Naive thymus-derived CD4-positive, alpha-beta T cell (primary cell): Measurements from ENCODE around the gene RPS6KA1. TPM values are rescaled to one million over a fixed set of nuclear protein-coding genes. Genes with fewer than 3 reads are reported as not detected.
A peak's percentile ranks its signal among the peaks of the same experiment; 100 is the strongest.

Experiments used
- ATAC-seq: fragments of 150-1000 bp; cut with Tn5 transposase; 2 replicates; pipeline ENCODE4 v1.10.0; 2021; ENCODE audit warnings: mild to moderate bottlenecking, moderate library complexity
- CTCF ChIA-PET: fragments of 350-600 bp; sonication (Branson Sonifier 250); formaldehyde crosslinking; loops from one replicate; lab custom pipeline; 2021; ENCODE audit warnings: antibody characterized with exemption; lab: Charles Lee
- POLR2A ChIA-PET: fragments of 350-600 bp; sonication (Branson Sonifier 250); formaldehyde crosslinking; loops from one replicate; lab custom pipeline; 2021; ENCODE audit warnings: antibody characterized with exemption, inconsistent platforms; lab: Charles Lee
- DNase-seq, 9 donors: peaks; one replicate each; pipeline versions ENCODE4 v3.0.0 to v3.0.0-alpha.2; 2020 to 2022; ENCODE audit warnings: mixed read lengths in 1 of 9
- H3K27ac ChIP-seq: one replicate; pipeline ENCODE4 v1.7.0; 2013; ENCODE audit warnings: mild to moderate bottlenecking, low read depth, low read length, moderate library complexity
- H3K27me3 ChIP-seq, 2 donors: one replicate each; pipeline ENCODE4 v1.7.0; 2013; ENCODE audit warnings: low read length in 2 of 2, mild to moderate bottlenecking in 2 of 2, moderate library complexity in 2 of 2; ENCODE audit not compliant: control insufficient read depth in 2 of 2, insufficient read depth in 2 of 2
- H3K36me3 ChIP-seq, 3 experiments: 1 replicate in 2 of 3; 2 replicates in 1 of 3; pipeline ENCODE4 v1.7.0; 2013; ENCODE audit warnings: low read length in 3 of 3, mild to moderate bottlenecking in 3 of 3, moderate library complexity in 1 of 3; ENCODE audit not compliant: insufficient read depth in 3 of 3, control insufficient read depth in 2 of 3
- H3K4me1 ChIP-seq, 2 donors: one replicate each; pipeline ENCODE4 v1.7.0; 2013; ENCODE audit warnings: low read length in 2 of 2, mild to moderate bottlenecking in 2 of 2, moderate library complexity in 1 of 2; ENCODE audit not compliant: control insufficient read depth in 2 of 2, insufficient read depth in 2 of 2
- H3K4me3 ChIP-seq: 2 replicates; pipeline ENCODE4 v1.7.0; 2013; ENCODE audit warnings: mild to moderate bottlenecking, low read length
- H3K9me3 ChIP-seq, 3 experiments: 1 replicate in 2 of 3; 2 replicates in 1 of 3; pipeline ENCODE4 v1.7.0; 2013; ENCODE audit warnings: low read length in 3 of 3; ENCODE audit not compliant: control insufficient read depth in 2 of 3
- H3K27ac Mint-ChIP-seq, 9 donors: one replicate each; pipeline ENCODE4 v1.8.0; 2020 to 2022; ENCODE audit warnings: mixed read lengths in 9 of 9, mild to moderate bottlenecking in 8 of 9, moderate library complexity in 5 of 9, inconsistent platforms in 2 of 9
- H3K27me3 Mint-ChIP-seq, 5 donors: one replicate each; pipeline ENCODE4 v1.8.0; 2021 to 2022; ENCODE audit warnings: mixed read lengths in 5 of 5, mild to moderate bottlenecking in 1 of 5
- H3K36me3 Mint-ChIP-seq, 5 donors: one replicate each; pipeline ENCODE4 v1.8.0; 2020 to 2022; ENCODE audit warnings: mixed read lengths in 5 of 5, mild to moderate bottlenecking in 3 of 5, inconsistent platforms in 1 of 5
- H3K4me1 Mint-ChIP-seq, 7 donors: one replicate each; pipeline ENCODE4 v1.8.0; 2020 to 2022; ENCODE audit warnings: mixed read lengths in 7 of 7, mild to moderate bottlenecking in 3 of 7, inconsistent platforms in 1 of 7
- H3K4me3 Mint-ChIP-seq, 10 donors: one replicate each; pipeline ENCODE4 v1.8.0; 2020 to 2022; ENCODE audit warnings: mild to moderate bottlenecking in 10 of 10, mixed read lengths in 10 of 10, moderate library complexity in 6 of 10, inconsistent platforms in 2 of 10
- H3K9me3 Mint-ChIP-seq, 11 donors: one replicate each; pipeline ENCODE4 v1.8.0; 2020 to 2022; ENCODE audit warnings: mixed read lengths in 11 of 11, mild to moderate bottlenecking in 4 of 11, inconsistent platforms in 1 of 11, moderate library complexity in 1 of 11
- intact Hi-C, 2 donors: fragments of 100-400 bp; cut with micrococcal nuclease; formaldehyde crosslinking; loops; one replicate each; pipeline ENCODE4 v1.15.1; 2023
- polyA plus RNA-seq, 2 donors: library from polyadenylated mRNA; unstranded; fragments of 300-500 nt; fragmentation: Illumina TruSeq; gene quantifications; one replicate each; pipeline ENCODE4 v1.2.3, GENCODE V29; 2021
- total RNA-seq, 6 experiments: library from RNA in 5 of 6; stranded (reverse) in 5 of 6; gene quantifications; 1 replicate in 5 of 6; 2 replicates in 1 of 6; pipeline ENCODE4 v1.2.3 and lab custom pipeline; 2021 to 2026

Gene RPS6KA1
- total and polyA plus RNA-seq, 7 experiments from 2014 or later = 53.8 to 205 (median 109) TPM

DNA sequence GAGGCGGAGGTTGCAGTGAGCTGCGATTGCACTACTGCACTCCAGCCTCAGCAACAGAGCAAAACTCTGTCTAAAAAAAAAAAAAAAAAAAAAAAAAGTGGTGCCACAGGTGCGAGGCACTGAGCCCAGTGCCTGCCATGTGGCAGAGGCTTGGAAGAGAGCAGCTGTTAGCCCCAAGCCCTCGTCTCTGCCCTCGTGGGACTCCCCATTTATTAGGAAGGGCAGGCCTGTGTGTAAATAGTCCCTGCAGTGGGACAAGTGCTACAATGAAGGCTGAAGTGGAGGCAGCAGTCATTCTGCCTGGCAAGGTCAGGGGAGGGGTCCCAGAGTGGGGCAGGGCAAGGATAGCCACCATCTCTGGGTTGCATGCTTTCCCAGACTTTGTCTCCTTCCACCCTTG, 6.5 kb downstream of the RPS6KA1 start:
- H3K27ac Mint-ChIP-seq = no peak overlapping the region
- no peaks in the 10 kb centered on the region for H3K9me3 ChIP-seq
- CTCF ChIA-PET = no interaction called here
- intact Hi-C loops = no loop called here
- H3K4me3 Mint-ChIP-seq = no peak overlapping the region
- POLR2A ChIA-PET = interaction anchor here (0.7 kb wide), 1 partner anchor 66 kb away, joined by 3 read pairs; no protein-coding TSS in a partner anchor
- H3K36me3 ChIP-seq = no peaks in the 10 kb centered on the region
- H3K4me1 Mint-ChIP-seq = peaks cover 43 to 65% (median 57%) of the 10 kb centered on the region in 7 donors
- H3K4me1 ChIP-seq = peaks cover 43 to 54% of the 10 kb centered on the region in 2 donors
- H3K27ac ChIP-seq = no peak overlapping the region
- no peaks in the 10 kb centered on the region for H3K27me3 ChIP-seq
- no peak overlapping the region for H3K4me3 ChIP-seq
- DNase-seq (no peak), ATAC-seq (no peak)
- H3K9me3 Mint-ChIP-seq = no peaks in the 10 kb centered on the region
- no peaks in the 10 kb centered on the region for H3K27me3 Mint-ChIP-seq
- H3K36me3 Mint-ChIP-seq = peaks cover 0 to 2% (median 0%) of the 10 kb centered on the region in 5 donors

DNA sequence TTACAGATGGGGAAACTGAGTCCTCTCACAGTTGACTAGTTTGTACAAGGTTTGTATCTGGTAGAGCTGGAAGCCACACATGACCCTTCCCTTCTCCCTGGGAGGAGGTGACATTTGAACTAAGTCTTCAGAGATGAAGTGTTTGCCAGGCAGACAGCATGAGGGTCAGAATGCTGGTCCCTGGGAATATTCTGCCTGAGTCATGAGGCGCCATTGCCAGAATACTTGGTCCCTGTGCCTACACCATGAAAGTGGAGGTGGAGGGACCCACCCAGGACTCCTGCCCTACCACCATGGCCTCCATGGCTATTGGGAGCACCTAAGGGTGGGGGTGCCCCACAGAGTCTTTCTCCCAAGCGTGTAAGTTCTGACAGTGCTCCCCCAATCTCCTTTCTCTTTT, 7.0 kb downstream of the RPS6KA1 start:
- ChIA-PET POLR2A (interaction anchor here (0.7 kb wide), 1 partner anchor 66 kb away, joined by 3 read pairs; no protein-coding TSS in a partner anchor), CTCF (no interaction called here)
- H3K27ac ChIP-seq = no peak overlapping the region
- intact Hi-C loops = no loop called here
- no peak overlapping the region for H3K4me3 ChIP-seq
- H3K27me3 ChIP-seq = no peaks in the 10 kb centered on the region
- no peaks in the 10 kb centered on the region for H3K27me3 Mint-ChIP-seq
- H3K27ac Mint-ChIP-seq = peak overlapping the region in 1 of 9 donors; percentile 28
- peaks cover 0 to 2% (median 0%) of the 10 kb centered on the region in 5 donors for H3K36me3 Mint-ChIP-seq
- H3K9me3 Mint-ChIP-seq = no peaks in the 10 kb centered on the region
- no peak for ATAC-seq
- peaks cover 44 to 64% (median 60%) of the 10 kb centered on the region in 7 donors for H3K4me1 Mint-ChIP-seq
- peaks cover 43 to 54% of the 10 kb centered on the region in 2 donors for H3K4me1 ChIP-seq
- H3K9me3 ChIP-seq = no peaks in the 10 kb centered on the region
- no peak for DNase-seq
- H3K36me3 ChIP-seq = no peaks in the 10 kb centered on the region
- H3K4me3 Mint-ChIP-seq = no peak overlapping the region

DNA sequence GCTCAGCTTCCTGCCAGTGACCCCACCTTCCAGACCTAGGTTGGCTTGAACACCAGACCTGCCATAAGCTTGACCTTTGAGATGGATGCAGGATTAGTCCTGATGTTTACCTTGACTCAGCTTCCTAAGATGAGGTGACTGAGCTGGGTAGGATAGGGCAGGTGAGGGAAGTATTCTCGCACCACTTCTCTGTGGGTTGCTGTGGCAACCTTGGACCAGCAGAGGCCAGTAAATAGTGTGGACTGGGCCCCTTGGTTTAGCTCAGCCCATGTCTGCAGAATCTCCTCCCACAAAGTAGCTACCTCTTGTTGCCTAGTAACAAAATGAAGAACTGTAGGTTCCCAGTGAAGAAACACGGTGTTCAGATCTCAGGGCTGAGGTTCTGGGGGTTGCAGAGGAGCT, 8.4 kb downstream of the RPS6KA1 start:
- H3K27me3 Mint-ChIP-seq = no peaks in the 10 kb centered on the region
- H3K36me3 ChIP-seq = no peaks in the 10 kb centered on the region
- DNase-seq = no peak
- H3K4me3 ChIP-seq = no peak overlapping the region
- intact Hi-C loops = no loop called here
- no peaks in the 10 kb centered on the region for H3K27me3 ChIP-seq
- H3K36me3 Mint-ChIP-seq = peaks cover 0 to 4% (median 0%) of the 10 kb centered on the region in 5 donors
- POLR2A ChIA-PET = interaction anchor here (0.6 to 5.4 kb wide), 9 partner anchors 9 to 352 kb away, joined by 3 to 42 read pairs (median 4); partner anchors contain the start of genes GPN2, PIGV and RPS6KA1
- H3K27ac ChIP-seq = peak overlapping the region; percentile 32
- H3K4me1 ChIP-seq = peaks cover 56 to 68% of the 10 kb centered on the region in 2 donors
- CTCF ChIA-PET = interaction anchor here (0.7 to 1.5 kb wide), 5 partner anchors 21 to 252 kb away, joined by 3 to 6 read pairs (median 3); no protein-coding TSS in a partner anchor
- peak overlapping the region; percentile 22 to 99 (median 87) for H3K27ac Mint-ChIP-seq
- H3K9me3 Mint-ChIP-seq = peaks cover 0 to 1% (median 0%) of the 10 kb centered on the region in 11 donors
- H3K4me1 Mint-ChIP-seq = peaks cover 58 to 76% (median 71%) of the 10 kb centered on the region in 7 donors
- ATAC-seq = peak; percentile 48
- H3K4me3 Mint-ChIP-seq = peak overlapping the region in 5 of 10 donors; percentile 7 to 78 (median 47)
- H3K9me3 ChIP-seq = no peaks in the 10 kb centered on the region

DNA sequence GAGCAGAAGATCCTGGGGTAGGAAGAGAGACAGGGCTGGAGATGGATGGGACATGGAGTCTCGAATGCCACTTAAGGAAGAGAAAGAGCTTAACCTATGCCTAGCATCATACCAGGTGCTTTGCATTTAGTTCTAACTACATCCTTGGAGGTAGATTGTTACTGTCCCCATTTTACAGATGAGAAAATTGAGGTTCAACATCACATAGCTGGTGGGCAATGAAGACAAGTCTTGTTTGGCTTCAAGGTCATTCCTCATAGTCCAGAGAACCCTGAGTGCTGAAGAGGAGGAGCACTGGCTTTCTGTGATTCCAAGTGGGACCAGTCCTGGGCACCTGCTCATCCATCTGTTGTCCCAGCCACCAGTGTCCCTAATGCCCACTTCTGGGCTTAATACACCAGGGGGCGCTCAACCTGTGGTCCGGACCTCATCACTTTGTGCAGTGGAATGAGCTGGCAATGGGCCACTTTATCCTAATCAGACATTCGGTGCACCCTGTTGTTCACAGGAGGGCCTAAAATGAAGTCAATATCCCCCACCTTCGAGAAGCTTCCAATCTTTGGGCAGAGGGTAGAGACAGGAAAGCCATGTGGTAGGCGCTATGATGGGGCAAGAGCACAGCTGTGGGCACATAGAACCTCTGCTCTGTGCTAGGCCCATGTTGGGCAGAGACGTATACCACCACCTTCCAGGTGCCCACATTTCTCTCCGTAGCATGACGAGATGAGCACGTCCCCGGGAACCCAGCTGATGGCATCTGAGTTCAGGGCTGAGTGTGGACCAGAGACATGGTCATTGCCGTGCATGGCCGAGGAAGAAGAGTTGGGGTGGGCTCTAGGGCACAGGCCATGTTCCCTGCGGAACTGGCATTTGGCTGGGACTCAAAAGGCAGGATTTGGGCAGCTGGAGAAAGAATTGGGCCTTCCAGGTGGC, 9.2 kb downstream of the RPS6KA1 start:
- H3K4me3 Mint-ChIP-seq = peak overlapping the region; percentile 25 to 81 (median 64)
- Histone ChIP-seq H3K36me3 (no peaks in the 10 kb centered on the region), H3K27me3 (no peaks in the 10 kb centered on the region), H3K4me3 (no peak overlapping the region), H3K27ac (peak overlapping the region; percentile 65), H3K4me1 (peaks cover 64 to 76% of the 10 kb centered on the region in 2 donors), H3K9me3 (no peaks in the 10 kb centered on the region)
- CTCF ChIA-PET = interaction anchor here (0.7 to 4.4 kb wide), 10 partner anchors 14 to 281 kb away, joined by 3 to 19 read pairs (median 3); no protein-coding TSS in a partner anchor
- peaks cover 65 to 84% (median 79%) of the 10 kb centered on the region in 7 donors for H3K4me1 Mint-ChIP-seq
- no peaks in the 10 kb centered on the region for H3K27me3 Mint-ChIP-seq
- POLR2A ChIA-PET = interaction anchor here (0.6 to 5.4 kb wide), 8 partner anchors 10 to 352 kb away, joined by 3 to 42 read pairs (median 6); partner anchors contain the start of genes GPN2, PIGV and RPS6KA1
- H3K36me3 Mint-ChIP-seq = peaks cover 0 to 4% (median 0%) of the 10 kb centered on the region in 5 donors
- DNase-seq (no peak), ATAC-seq (no peak)
- peak overlapping the region; percentile 68 to 99 (median 91) for H3K27ac Mint-ChIP-seq
- intact Hi-C loops = no loop called here
- H3K9me3 Mint-ChIP-seq = peaks cover 0 to 2% (median 0%) of the 10 kb centered on the region in 11 donors

DNA sequence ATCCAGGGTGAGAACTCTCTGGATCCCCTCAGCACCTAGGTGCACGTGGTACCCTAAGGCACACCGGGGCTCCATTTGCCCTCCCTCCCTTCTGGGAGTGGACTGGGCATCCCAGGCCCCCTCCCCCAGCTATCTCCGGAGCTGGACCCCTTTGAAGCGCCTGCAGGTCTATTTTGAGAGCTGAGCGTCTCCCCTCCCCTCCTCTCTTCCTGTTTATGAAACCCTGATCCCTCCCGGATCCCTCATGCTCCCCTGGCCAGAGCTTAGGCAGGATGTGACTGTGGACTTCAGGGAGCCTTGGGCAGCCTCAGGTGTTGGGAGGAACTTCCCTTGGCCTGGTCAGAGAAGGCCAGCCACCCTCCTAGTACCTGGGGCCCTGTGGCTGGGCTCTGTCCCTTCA, 10.2 kb downstream of the RPS6KA1 start:
- H3K9me3 ChIP-seq = no peaks in the 10 kb centered on the region
- DNase-seq (no peak), ATAC-seq (no peak)
- peak overlapping the region; percentile 18 to 88 (median 62) for H3K4me3 Mint-ChIP-seq
- peaks cover 0 to 8% (median 0%) of the 10 kb centered on the region in 5 donors for H3K36me3 Mint-ChIP-seq
- POLR2A ChIA-PET = interaction anchor here (0.8 to 5.4 kb wide), 6 partner anchors 11 to 309 kb away, joined by 4 to 42 read pairs (median 10); partner anchors contain the start of genes HMGN2, PIGV and RPS6KA1
- H3K27ac Mint-ChIP-seq = peak overlapping the region; percentile 83 to 99 (median 91)
- peaks cover 0 to 2% (median 0%) of the 10 kb centered on the region in 11 donors for H3K9me3 Mint-ChIP-seq
- intact Hi-C loops = loop anchor here (2.0 to 10.0 kb wide), 3 partner anchors 58 to 255 kb away; partner anchors contain the start of gene SH3BGRL3 (in 1 of the 2)
- no peak overlapping the region for H3K4me3 ChIP-seq
- H3K36me3 ChIP-seq = no peaks in the 10 kb centered on the region
- CTCF ChIA-PET = interaction anchor here (1.1 to 4.4 kb wide), 3 partner anchors 15 to 62 kb away, joined by 3 to 19 read pairs (median 3); no protein-coding TSS in a partner anchor
- H3K27ac ChIP-seq = peak overlapping the region; percentile 65
- H3K27me3 ChIP-seq = no peaks in the 10 kb centered on the region
- H3K4me1 Mint-ChIP-seq = peaks cover 66 to 85% (median 80%) of the 10 kb centered on the region in 7 donors
- H3K27me3 Mint-ChIP-seq = no peaks in the 10 kb centered on the region
- H3K4me1 ChIP-seq = peaks cover 70 to 84% of the 10 kb centered on the region in 2 donors

DNA sequence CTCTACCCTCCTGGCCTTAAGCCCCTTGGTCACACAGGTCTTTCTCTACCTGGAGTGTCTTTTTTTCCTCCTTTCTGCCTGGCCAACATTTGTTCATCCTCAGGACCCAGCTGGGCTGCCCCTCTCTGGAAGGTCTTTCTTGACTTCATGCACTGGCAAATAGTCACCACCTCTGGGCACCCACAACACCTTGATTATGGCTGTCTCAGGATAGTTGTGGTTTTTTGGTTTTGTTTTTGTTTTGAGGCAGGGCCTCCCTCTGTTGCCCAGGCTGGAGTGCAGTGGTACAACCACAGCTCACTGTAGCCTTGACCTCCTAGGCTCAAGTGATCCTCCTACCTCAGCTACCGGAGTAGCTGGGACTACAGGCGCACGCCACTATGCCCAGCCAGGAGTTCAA, 10.8 kb downstream of the RPS6KA1 start:
- H3K36me3 ChIP-seq = no peaks in the 10 kb centered on the region
- ChIA-PET CTCF (interaction anchor here (0.7 to 4.4 kb wide), 4 partner anchors 13 to 142 kb away, joined by 3 to 19 read pairs (median 4); no protein-coding TSS in a partner anchor), POLR2A (interaction anchor here (0.8 to 5.4 kb wide), 6 partner anchors 11 to 308 kb away, joined by 4 to 42 read pairs (median 10); partner anchors contain the start of genes HMGN2, PIGV and RPS6KA1)
- ATAC-seq (no peak), DNase-seq (no peak)
- H3K27ac Mint-ChIP-seq = peak overlapping the region; percentile 83 to 99 (median 91)
- H3K4me3 ChIP-seq = no peak overlapping the region
- H3K4me1 Mint-ChIP-seq = peaks cover 67 to 85% (median 80%) of the 10 kb centered on the region in 7 donors
- H3K36me3 Mint-ChIP-seq = peaks cover 0 to 11% (median 0%) of the 10 kb centered on the region in 5 donors
- no peaks in the 10 kb centered on the region for H3K27me3 Mint-ChIP-seq
- H3K4me1 ChIP-seq = peaks cover 71 to 84% of the 10 kb centered on the region in 2 donors
- H3K27ac ChIP-seq = peak overlapping the region; percentile 65
- intact Hi-C loops = loop anchor here (2.0 to 10.0 kb wide), 3 partner anchors 57 to 256 kb away; partner anchors contain the start of gene SH3BGRL3 (in 1 of the 2)
- no peaks in the 10 kb centered on the region for H3K27me3 ChIP-seq
- H3K9me3 Mint-ChIP-seq = peaks cover 0 to 2% (median 0%) of the 10 kb centered on the region in 11 donors
- no peaks in the 10 kb centered on the region for H3K9me3 ChIP-seq
- peak overlapping the region; percentile 35 to 88 (median 62) for H3K4me3 Mint-ChIP-seq
